Skeletal muscle satellite cell (primary cell): ENCODE measurements around the gene EPPIN.
"Not testable (repeated sequence)": the region's sequence is repeated elsewhere in the genome, so short reads cannot be mapped to it uniquely, and the experiment has no call there.

Experiments used
- H3K27me3 ChIP-seq: 2 replicates; pipeline ENCODE4 v1.7.0; 2013; ENCODE audit warnings: low read length; ENCODE audit not compliant: control insufficient read depth, insufficient read depth
- H3K36me3 ChIP-seq: 2 replicates; pipeline ENCODE4 v1.7.0; 2013; ENCODE audit warnings: mild to moderate bottlenecking, control low read depth, low read length; ENCODE audit not compliant: insufficient read depth
- H3K4me1 ChIP-seq: 2 replicates; pipeline ENCODE4 v1.7.0; 2013; ENCODE audit warnings: low read length; ENCODE audit not compliant: control insufficient read depth, insufficient read depth
- H3K4me2 ChIP-seq: 2 replicates; pipeline ENCODE4 v1.7.0; 2013; ENCODE audit warnings: mild to moderate bottlenecking, low read length
- H3K4me3 ChIP-seq: 2 replicates; pipeline ENCODE4 v1.7.0; 2013; ENCODE audit warnings: low read length
- H3K9ac ChIP-seq: 2 replicates; pipeline ENCODE4 v1.7.0; 2013; ENCODE audit warnings: mild to moderate bottlenecking, low read depth, low read length, moderate library complexity
- H3K9me3 ChIP-seq: replicated peaks from 2 replicates; pipeline ENCODE4 v1.7.0; 2013; ENCODE audit warnings: mild to moderate bottlenecking, control low read depth, low read length

Gene EPPIN

GRCh38 chr20:45576995-45577394 lies 29.8 kb upstream of the EPPIN start:
- Histone ChIP-seq H3K4me1 (no peaks in the 10 kb centered on the region), H3K4me3 (no peak overlapping the region), H3K4me2 (no peak overlapping the region), H3K36me3 (no peaks in the 10 kb centered on the region), H3K9me3 (no peaks in the 10 kb centered on the region), H3K27me3 (peaks cover 25% of the 10 kb centered on the region), H3K9ac (no peak overlapping the region)

GRCh38 chr20:45575931-45576330 lies 28.7 kb upstream of the EPPIN start:
- H3K4me1 ChIP-seq, result no peaks in the 10 kb centered on the region
- no peaks in the 10 kb centered on the region for H3K36me3 ChIP-seq
- H3K4me3 ChIP-seq, result no peak overlapping the region
- H3K9me3 ChIP-seq, result no peaks in the 10 kb centered on the region
- no peak overlapping the region for H3K4me2 ChIP-seq
- no peak overlapping the region for H3K9ac ChIP-seq
- H3K27me3 ChIP-seq, result peaks cover 22% of the 10 kb centered on the region

GRCh38 chr20:45569650-45570049 lies 22.4 kb upstream of the EPPIN start:
- not testable (repeated sequence) for H3K4me3 ChIP-seq, H3K4me2 ChIP-seq, H3K27me3 ChIP-seq, H3K9me3 ChIP-seq, H3K9ac ChIP-seq, H3K36me3 ChIP-seq, H3K4me1 ChIP-seq

- Histone ChIP-seq H3K4me2 (no peak overlapping the region), H3K9ac (no peak overlapping the region), H3K36me3 (no peaks in the 10 kb centered on the region), H3K4me1 (no peaks in the 10 kb centered on the region), H3K4me3 (no peak overlapping the region), H3K27me3 (peaks cover 25% of the 10 kb centered on the region), H3K9me3 (no peaks in the 10 kb centered on the region)
These were observed 17.6 kb upstream of the EPPIN start for GRCh38 chr20:45564760-45565276.

- Histone ChIP-seq H3K9me3 (no peaks in the 10 kb centered on the region), H3K9ac (no peak overlapping the region), H3K4me3 (no peak overlapping the region), H3K36me3 (no peaks in the 10 kb centered on the region), H3K27me3 (peaks cover 13% of the 10 kb centered on the region), H3K4me1 (no peaks in the 10 kb centered on the region), H3K4me2 (no peak overlapping the region)
These were observed 8.0 kb upstream of the EPPIN start for GRCh38 chr20:45555198-45555597.

GRCh38 chr20:45552456-45552855 lies 5.3 kb upstream of the EPPIN start:
- no peaks in the 10 kb centered on the region for H3K4me1 ChIP-seq
- H3K36me3 ChIP-seq, result no peaks in the 10 kb centered on the region
- no peak overlapping the region for H3K9ac ChIP-seq
- H3K4me2 ChIP-seq, result no peak overlapping the region
- H3K4me3 ChIP-seq, result no peak overlapping the region
- H3K27me3 ChIP-seq, result peaks cover 9% of the 10 kb centered on the region
- H3K9me3 ChIP-seq, result no peaks in the 10 kb centered on the region

- H3K4me3 ChIP-seq, result no peak overlapping the region
- peaks cover 22% of the 10 kb centered on the region for H3K27me3 ChIP-seq
- H3K9me3 ChIP-seq, result no peaks in the 10 kb centered on the region
- no peak overlapping the region for H3K9ac ChIP-seq
- no peaks in the 10 kb centered on the region for H3K36me3 ChIP-seq
- H3K4me1 ChIP-seq, result no peaks in the 10 kb centered on the region
- no peak overlapping the region for H3K4me2 ChIP-seq
These were observed 3.6 kb upstream of the EPPIN start for GRCh38 chr20:45550765-45551164.

GRCh38 chr20:45548410-45548809 lies 1.2 kb upstream of the EPPIN start:
- Histone ChIP-seq H3K4me2 (no peak overlapping the region), H3K9me3 (no peaks in the 10 kb centered on the region), H3K4me3 (no peak overlapping the region), H3K27me3 (peaks cover 44% of the 10 kb centered on the region), H3K9ac (no peak overlapping the region), H3K4me1 (no peaks in the 10 kb centered on the region), H3K36me3 (no peaks in the 10 kb centered on the region)

- no peaks in the 10 kb centered on the region for H3K4me1 ChIP-seq
- no peak overlapping the region for H3K9ac ChIP-seq
- no peak overlapping the region for H3K4me3 ChIP-seq
- peaks cover 57% of the 10 kb centered on the region for H3K27me3 ChIP-seq
- no peaks in the 10 kb centered on the region for H3K9me3 ChIP-seq
- no peaks in the 10 kb centered on the region for H3K36me3 ChIP-seq
- no peak overlapping the region for H3K4me2 ChIP-seq
These were observed 1.3 kb downstream of the EPPIN start for GRCh38 chr20:45545754-45546453.

GRCh38 chr20:45545351-45545750 lies 1.9 kb downstream of the EPPIN start:
- H3K9ac ChIP-seq, result no peak overlapping the region
- H3K4me2 ChIP-seq, result no peak overlapping the region
- H3K4me3 ChIP-seq, result no peak overlapping the region
- H3K27me3 ChIP-seq, result peaks cover 57% of the 10 kb centered on the region
- no peaks in the 10 kb centered on the region for H3K9me3 ChIP-seq
- H3K36me3 ChIP-seq, result no peaks in the 10 kb centered on the region
- no peaks in the 10 kb centered on the region for H3K4me1 ChIP-seq

GRCh38 chr20:45539382-45539781 lies 7.8 kb downstream of the EPPIN start, which contains the start of gene WFDC6:
TSS of gene WFDC6 (minus strand) at chr20:45539482. CDS start at chr20:45539407, 75 bp downstream.
- Histone ChIP-seq H3K9ac (no peak within 1 kb of the TSS), H3K27me3 (peaks cover 63% of the 10 kb centered on the region), H3K4me3 (no peak within 1 kb of the TSS), H3K4me1 (no peaks in the 10 kb centered on the region), H3K36me3 (no peaks in the 10 kb centered on the region), H3K4me2 (no peak within 1 kb of the TSS), H3K9me3 (no peaks in the 10 kb centered on the region)

- Histone ChIP-seq H3K4me2 (no peak overlapping the region), H3K9me3 (no peaks in the 10 kb centered on the region), H3K36me3 (no peaks in the 10 kb centered on the region), H3K4me1 (no peaks in the 10 kb centered on the region), H3K4me3 (no peak overlapping the region), H3K9ac (no peak overlapping the region), H3K27me3 (peaks cover 53% of the 10 kb centered on the region)
These were observed 8.9 kb downstream of the EPPIN start for GRCh38 chr20:45538209-45538799.
